Glomerular endothelial cell (primary cell): Measurements from ENCODE around the gene SF3A1. TPM values are rescaled to one million over a fixed set of nuclear protein-coding genes. Genes with fewer than 3 reads are reported as not detected.
"Not testable (repeated sequence)": the region's sequence is repeated elsewhere in the genome, so short reads cannot be mapped to it uniquely, and the experiment has no call there.

Experiments used
- DNase-seq: peaks from one replicate; pipeline ENCODE4 v3.0.0-alpha.2; 2011; ENCODE audit warnings: low read depth, low spot score; ENCODE audit errors: extremely low read depth
- total RNA-seq: library from RNA; depleted of rRNA; stranded (reverse); fragments of >200 nt; gene quantifications from 2 replicates; pipeline ENCODE4 v1.2.3, GENCODE V29; 2015

The SF3A1 gene, protein sequence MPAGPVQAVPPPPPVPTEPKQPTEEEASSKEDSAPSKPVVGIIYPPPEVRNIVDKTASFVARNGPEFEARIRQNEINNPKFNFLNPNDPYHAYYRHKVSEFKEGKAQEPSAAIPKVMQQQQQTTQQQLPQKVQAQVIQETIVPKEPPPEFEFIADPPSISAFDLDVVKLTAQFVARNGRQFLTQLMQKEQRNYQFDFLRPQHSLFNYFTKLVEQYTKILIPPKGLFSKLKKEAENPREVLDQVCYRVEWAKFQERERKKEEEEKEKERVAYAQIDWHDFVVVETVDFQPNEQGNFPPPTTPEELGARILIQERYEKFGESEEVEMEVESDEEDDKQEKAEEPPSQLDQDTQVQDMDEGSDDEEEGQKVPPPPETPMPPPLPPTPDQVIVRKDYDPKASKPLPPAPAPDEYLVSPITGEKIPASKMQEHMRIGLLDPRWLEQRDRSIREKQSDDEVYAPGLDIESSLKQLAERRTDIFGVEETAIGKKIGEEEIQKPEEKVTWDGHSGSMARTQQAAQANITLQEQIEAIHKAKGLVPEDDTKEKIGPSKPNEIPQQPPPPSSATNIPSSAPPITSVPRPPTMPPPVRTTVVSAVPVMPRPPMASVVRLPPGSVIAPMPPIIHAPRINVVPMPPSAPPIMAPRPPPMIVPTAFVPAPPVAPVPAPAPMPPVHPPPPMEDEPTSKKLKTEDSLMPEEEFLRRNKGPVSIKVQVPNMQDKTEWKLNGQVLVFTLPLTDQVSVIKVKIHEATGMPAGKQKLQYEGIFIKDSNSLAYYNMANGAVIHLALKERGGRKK
- 75.7 and 116 TPM in 2 replicates for total RNA-seq

DNA sequence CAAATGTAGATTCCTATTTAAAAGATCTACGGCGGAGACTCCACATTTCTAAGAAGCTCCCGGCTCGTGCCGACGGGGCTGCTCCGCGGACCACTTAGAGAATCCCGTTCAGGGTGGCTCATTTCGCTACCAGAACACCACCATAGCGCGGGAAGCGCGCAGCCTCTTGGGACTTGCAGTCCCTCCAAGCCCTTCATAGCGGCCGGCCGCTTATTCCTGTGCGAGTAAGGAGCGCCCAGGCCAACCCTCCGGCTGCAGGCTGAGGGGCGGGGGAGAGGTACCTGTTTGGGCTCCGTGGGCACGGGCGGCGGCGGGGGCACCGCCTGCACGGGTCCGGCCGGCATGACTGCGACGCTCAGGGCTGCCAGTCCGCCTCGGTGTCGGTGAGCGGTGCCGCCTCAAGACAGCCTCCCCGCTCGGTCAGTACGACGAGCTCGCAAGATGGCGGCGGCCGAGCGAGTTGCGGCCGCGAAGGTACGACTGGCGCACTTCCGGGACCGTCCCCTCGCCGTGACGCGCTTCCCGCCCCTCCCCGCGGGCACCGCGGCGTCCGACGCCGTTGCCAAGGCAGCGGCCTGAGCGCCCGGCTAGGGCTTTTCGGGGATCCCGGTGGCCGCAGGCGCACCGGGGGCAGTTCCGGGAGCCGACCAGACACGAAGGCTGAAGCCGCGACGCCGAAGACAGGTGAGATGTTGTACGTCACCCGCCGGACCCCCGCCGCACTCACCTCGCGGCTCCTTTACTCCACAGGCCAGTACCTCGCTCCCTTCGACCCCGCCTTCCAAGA lies at the start of gene SF3A1, which contains the start of gene CCDC157:
Gene SF3A1 (minus strand): TSS at position 446 of the 787 bp plus-strand sequence. CDS start 102 bp downstream, at position 344.
Gene CCDC157 (plus strand): TSS at position 559 of the 787 bp plus-strand sequence. CDS start 8,994 bp downstream, outside the sequence.
- peak; percentile 73 for DNase-seq

DNA sequence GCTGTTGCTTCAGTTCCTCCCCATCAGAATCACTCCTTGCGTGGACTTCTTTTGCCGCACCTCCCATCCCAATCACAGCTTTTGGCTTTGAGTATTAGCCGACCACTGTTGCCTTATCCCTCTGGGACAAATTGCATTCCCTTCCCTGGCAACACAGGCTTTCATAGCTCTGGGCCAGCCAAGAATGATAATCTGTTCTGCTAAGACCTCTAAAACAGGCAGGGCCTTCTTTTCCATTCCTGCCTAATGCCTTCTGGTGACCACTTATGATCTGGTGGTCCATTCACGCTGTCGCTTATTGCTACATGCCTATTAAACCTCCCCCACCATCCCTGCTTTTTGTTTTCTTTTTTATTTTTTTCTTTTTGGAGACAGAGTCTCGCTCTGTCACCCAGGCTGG lies 49.7 kb upstream of the SF3A1 start:
- no peak for DNase-seq

DNA sequence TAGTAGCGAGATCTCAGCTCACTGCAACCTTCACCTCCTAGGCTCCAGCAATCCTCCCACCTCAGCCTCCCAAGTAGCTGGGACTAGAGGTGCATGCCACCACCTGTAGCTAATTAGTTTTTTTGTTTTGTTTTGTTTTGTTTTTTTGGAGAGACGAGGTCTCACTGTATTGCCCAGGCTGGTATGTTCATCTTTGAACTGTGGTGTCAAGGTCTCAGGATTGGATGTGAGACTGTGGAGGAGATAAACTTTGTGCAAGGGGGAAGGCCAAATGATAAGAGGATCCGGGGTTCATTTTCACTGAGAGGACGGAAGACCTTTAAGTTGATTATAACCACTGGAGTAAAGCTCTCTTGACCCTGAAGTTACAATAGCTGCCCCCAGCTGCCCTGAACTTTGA lies 49.0 kb upstream of the SF3A1 start:
- DNase-seq: no peak

DNA sequence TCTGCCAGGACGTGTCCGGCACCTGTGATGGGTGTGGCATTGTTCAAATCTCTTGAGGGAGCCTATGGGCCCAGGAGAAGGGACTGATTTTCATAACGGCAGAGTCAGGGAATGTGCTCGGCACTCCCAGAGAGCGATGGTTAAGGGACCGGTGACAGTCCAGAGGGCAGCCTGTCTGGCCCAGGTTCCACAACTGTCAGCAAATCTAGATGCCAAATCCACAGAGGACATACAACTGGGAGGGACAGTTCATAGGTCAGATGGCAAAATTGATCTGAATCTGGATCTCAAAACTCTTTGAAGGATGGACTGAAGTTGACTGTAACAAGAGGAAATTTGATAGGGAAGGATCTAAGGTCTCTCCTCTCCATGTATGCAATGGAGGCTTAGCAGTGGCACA lies 47.6 kb upstream of the SF3A1 start:
- DNase-seq: no peak

DNA sequence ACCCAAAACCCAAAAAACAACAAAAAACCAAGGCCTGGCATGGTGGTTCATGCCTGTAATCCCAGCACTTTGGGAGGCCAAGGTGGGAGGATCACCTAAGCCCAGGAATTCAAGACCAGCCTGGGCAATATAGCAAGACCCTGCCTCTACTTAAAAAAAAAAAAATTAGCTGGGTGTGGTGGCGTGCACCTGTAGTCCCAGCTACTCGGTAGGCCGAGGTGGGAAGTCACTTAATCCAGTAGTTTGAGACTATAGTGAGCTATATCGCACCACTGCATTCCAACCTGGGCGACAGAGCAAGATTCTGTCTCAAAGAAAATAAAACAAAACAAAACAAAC lies 46.0 kb upstream of the SF3A1 start:
- not testable (repeated sequence) for DNase-seq

DNA sequence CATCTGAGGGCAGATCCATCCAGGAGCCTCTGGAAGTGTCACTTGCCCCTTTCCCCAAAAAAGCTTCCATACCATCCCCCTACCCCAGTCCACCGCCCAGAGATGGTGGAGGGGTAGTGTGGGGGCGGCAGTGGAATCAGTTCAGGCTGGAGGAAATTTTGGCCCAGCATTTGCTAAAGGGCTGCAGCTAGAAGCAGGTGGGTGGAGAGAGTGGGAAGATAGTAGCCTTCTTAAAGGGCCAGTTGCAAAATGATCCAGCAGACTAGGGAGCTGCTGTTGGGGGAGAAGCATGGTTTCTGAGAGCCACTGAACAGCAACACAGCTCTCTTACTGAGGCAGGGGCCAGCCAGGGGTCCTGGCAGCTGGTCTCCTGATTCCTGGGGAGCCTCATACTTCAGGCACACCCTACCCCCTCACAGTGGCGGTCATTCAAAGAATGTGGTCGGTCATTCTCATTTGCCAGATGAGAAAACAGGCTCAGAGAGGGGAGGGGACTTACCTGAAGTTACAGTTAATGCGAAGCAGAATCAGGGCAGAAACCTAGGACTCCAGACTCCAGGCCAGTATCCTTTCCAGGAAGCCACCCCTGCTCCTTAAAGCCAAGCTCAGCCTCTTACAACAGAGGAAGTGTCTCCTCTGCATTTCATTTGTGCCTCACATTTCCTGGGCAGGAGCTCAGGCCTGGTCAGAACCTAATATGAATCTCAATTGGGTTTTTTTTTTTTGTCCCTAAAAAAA lies 45.5 kb upstream of the SF3A1 start:
- no peak for DNase-seq

DNA sequence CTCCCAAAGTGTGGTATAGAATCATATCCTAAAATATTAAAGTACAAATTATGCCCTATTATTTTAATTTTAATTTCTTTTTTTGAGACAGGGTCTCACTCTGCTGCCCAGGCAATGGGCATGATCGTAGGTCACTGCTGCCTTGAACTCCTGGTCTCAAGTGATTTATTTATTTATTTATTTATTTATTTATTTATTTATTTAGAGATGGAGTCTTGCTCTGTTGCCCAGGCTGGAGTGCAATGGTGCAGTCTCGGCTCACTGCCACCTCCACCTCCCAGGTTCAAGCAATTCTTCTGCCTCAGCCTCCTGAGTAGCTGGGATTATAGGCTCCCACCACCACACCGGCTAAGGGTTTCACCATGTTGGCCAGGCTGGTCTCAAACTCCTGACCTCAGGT lies 44.3 kb upstream of the SF3A1 start:
- not testable (repeated sequence) for DNase-seq

DNA sequence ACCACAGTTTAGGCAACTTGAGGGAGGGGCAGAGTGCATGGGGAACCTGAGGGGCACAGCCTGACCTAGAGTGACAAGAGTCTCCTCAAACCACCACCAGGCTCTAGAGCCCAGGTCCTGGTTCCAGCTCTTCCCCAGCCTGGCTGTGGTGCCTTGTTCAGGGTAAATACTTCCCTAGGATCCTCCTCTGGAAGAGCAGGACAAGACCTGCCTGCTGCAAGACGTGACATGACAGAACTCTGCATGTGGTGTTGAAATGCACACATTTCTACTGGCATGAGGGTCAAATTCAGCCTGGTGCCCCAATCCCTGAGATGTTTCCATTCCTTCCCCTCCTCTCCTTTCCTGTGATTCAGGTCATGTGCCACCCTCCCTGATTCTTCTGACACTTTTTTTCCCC lies 43.5 kb upstream of the SF3A1 start:
- no peak for DNase-seq

DNA sequence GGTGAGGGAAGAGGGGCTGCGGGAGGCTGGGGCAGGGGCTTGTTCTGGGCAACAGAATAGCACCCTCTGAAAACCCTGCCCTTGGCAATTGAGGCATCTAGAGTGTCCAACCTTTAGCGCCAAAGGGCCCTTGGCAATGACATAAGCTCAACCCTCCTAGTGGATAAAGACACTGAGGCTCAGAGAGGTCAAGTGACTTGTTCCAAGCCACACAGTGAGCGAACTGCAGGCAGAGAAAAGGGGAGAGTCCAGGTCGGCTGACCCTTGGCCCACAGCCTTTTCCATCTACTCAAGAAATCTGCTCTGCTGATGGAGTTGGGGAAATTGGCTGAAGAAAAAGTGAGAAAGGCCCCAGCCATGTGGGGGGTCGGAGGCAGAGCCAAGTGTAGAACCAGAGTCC lies 43.0 kb upstream of the SF3A1 start:
- no peak for DNase-seq

DNA sequence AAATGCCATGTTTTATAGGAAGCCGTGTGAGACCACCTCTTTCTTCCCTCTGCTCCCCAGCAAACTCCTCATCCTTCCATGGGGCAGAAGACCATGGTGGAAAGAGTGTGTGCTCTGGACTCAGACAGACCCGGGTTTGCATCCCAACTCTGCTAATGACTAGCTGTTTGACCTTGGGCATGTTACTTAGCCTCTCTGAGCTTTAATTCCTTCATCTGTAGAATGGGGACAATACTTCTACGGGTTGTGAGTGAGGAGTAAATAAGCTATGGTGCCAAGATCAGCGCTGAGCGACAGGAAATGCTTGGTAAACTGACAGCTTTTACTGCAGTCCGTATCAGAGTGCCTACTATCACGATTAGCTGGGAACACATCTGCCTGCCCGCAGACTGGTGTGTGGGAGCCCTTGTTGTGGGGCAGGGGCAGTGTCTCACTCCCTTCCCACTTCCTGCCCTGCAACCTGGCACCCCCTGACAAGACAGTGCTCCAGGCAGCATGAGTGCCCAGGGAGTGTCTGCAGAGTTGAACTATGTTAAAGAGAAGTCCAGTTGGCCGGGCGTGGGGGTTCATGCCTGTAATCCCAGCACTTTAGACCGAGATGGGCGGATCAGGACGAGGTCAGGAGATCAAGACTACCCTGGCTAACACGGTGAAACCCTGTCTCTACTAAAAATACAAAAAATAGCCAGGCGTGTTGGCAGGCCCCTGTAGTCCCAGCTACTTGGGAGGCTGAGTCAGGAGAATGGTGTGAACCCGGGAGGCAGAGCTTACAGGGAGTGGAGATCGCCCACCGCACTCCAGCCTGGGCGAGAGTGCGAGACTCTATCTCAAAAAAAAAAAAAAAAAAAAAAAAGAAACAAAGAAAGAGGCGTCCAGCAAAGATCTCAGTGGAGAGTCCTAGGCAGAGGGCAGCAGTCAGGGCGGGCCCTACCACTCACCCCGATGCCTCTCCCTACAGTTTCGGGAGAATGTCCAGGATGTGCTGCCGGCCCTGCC lies 42.3 kb upstream of the SF3A1 start:
- DNase-seq: no peak

DNA sequence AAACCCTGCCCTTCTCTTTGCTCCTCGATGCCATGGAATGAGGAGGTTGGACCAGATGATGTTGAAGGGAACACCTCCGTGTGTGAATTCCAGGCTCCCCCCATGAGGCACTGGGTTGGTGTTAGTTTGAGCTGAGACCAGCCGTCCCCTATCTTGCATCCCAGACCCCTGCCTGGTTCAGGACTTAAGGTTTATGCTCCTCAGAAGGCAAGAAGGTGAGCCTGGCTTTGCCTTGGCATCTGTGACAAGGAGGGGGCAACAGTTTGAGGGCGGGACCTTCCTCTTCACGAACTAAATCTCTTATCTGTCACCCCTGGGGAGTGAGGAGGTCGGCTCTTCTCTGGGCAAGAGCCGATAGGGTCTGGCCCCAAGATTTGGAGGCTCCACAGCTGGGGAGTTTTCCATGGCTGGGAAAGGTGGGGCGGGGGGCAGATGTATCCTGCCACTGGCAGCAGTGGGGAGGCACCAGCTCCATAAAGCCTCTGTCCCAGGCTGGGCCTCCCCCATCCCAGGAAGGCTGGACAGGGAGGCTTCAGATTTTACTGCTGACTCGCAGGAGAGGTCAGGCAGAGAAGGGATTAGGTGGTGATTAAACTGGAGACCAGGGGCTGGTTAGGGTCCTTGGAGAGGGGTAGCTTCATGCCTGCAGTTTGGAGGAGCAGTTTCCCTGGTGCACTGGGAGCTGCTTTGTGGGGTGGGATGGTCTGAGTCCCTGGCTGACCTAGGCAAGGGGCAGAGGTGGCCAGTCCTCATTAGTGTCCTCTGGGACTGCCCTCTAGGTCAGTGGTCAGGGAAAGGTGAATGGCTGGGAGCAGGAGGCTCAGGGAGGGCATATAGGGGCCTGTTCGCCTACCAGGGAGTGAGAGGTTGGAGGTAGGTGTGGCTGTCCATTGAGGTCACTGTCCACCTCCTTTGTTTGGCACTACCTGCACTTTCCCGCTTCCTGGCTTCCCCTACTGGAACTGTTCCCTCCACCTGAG lies 41.3 kb upstream of the SF3A1 start:
- no peak for DNase-seq

DNA sequence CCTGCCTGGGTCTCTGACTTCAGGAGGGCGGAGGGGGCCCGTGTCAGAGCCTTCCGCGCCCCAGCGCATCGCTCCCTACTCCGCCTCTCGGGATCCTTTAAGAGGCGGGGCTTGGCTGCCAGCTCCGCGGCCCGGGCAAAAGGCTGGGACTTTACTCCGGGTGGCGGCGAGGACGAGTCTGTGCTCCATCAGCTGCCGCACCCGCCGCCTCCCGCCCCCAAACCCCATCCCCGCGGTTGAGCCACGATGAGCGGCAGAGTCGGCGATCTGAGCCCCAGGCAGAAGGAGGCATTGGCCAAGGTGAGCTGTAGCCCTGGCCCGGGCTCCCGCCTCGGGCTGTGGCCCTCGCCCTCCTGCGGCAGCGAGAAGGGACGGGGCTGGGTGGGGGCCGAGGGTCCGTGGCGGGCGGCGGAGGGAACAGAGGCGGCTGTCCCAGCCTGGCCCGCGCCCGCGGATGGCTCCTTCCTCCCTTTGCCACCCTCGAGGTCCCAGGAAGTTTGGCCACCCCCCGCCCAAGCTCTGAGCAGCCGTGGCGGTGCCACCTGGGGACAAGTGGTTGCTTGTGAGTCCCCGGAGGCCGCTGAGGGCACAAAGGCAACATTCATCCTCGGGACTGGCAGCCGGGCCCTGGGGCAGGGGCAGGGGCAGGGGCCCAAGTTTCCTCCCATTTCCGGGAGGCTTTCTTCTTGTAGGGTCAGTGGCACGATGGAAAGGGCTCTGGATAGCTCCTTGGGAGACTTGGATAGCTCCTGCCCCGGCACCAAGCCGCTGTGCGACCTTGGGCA lies 40.4 kb upstream of the SF3A1 start, which contains the start of gene SEC14L2:
Gene SEC14L2 (plus strand): TSS at position 148 of the 785 bp plus-strand sequence. CDS start 99 bp downstream, at position 247.
- DNase-seq: no peak

DNA sequence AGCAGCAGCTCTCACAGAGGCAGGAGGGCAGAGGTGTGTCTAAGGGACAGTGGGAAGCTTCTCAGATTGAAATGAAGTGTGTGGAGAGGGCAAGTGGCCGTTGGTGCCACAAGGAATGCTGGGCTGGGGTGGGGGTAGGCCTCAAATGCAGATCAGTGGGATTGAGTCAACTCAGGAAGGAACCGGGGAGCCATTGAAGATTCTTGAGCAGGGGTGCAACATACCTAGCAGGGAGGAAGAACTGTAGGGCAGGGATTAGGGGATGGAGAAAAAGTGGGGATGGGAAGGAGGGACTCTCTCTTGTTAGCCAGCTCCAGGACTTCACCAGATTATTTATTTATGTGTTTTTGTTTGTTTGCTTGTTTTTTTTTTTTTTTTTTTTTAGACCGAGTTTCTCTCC lies 37.2 kb upstream of the SF3A1 start:
- no peak for DNase-seq

DNA sequence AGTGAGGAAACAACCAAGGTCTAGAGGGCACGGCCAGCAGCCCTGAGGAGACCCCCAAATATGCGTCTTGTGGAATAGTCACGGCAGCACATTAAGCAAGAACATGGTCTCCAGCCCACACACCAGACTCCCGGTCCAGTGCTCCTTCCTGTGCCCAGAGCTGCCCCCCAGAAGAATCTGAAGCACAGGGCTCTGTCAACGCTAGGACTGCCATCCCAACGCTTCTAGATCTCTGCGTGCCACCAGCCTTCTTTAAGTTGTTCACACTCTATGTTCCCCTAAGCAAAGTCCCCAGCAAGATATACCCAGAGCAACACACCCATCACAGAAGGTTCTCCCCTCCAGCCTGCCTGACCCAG lies 36.6 kb upstream of the SF3A1 start:
- DNase-seq: no peak

DNA sequence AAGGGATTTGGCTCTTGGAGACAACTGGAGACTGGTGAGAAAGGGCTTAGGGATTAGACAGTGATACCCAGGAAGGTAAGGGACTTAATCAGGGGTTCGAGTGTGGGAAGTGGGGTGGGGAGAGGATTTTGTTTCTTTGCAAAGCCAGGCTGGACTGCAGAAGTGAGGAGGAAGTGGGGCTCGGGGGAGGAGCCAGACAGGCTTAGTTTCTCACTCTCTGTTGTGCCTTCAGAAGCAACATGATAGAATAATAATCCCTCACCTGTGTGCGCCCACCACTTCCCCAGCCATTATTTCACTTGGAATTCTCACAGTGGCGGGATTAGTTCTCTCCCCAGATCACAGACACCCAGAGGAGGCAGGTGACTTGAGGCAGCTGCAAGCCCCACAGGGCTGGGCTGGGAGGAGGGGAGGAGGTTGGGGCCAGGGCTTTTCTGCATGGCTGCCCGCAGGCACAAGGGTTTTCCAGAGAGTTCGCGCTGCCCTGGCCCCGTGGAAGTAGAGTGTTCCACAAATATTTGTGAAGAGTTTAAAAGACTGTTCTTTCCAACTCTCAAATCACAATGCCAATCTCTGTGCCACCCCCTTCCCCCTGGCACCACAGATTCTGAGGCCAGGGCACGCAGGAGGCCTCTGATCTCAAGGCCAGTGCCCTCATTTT lies 36.1 kb upstream of the SF3A1 start:
- DNase-seq: no peak

DNA sequence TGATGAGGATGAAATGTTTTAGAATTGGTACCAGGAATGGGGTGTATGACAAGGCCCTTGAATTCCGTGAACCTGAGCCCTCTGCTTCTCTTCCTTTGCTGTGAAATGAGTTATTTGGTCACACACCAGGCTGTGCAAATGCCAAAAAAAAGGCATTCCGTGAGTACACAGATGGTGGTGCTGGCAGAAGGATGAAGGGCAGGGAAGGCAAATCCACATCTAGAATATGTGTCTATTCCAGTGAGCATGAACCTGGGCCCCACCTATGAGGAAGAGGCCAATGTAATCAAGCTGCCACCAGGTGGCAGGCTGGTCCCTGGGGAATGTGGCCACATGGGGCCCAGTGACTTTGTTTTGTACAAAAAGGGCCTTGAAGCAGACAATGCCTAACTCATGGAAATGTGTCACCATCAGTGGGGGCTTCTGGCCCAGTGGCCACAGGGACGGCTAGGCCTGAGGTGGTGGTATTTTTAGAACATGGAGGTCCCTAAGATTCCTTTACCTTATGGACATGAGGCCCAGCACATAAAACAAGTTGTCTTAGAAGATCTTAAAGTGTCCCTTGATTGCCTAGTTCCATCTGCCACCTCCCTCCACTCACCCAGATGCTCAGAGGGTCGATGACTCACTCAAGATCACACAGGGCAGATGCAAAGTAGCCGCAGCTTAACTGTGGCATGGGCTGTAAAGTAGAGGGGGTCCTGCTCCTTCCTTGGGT lies 34.4 kb upstream of the SF3A1 start:
- DNase-seq: peak; percentile 56
